ENCODE measurements around the gene TSPAN14. TPM values are rescaled to one million over a fixed set of nuclear protein-coding genes. Genes with fewer than 3 reads are reported as not detected.

TSPAN14 gene
- total and polyA plus RNA-seq, 4 donors: 19.9 to 36.8 (median 27.3) TPM

DNA sequence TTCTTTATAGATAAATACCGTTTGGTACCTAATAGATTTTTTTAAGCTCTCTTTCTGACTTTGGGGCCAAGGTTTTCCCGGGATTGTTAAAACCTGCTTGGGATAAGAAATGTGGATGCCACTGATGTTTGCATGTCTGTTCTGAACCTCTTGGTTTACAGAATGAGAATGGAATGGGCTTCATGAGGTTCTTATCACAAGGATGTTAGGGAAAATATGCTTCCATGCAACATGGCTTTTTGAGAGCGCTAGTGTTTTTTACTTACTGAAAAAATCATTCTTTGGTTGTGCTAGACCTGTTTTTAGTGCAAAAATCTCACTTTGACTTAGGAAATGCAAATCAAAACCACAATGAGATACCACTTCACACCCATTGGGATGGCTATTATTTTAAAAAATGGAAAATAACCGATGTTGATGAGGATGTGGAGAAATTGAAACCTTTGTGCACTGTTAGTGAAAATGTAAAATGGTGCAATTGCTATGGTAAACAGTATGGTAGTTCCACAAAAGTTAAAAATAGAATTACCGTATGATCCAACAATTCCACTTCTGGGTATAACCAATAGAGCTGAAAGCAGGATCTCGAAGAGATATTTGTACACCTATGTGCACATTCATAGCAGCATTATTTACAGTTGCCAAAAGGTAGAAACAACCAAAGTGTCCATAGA is 38.9 kb downstream of the TSPAN14 start:
- DNase-seq (ENCODE audit: low spot score): no peak
- peaks cover 20 to 58% (median 50%) of the 10 kb centered on the region in 4 donors for H3K4me1 ChIP-seq (ENCODE audit: control insufficient read depth in 4 of 4, insufficient read depth in 4 of 4, low read length in 3 of 4)
- H3K9ac ChIP-seq (ENCODE audit: low read depth in 1 of 2, low read length in 2 of 2): no peak overlapping the region
- TF ChIP-seq RXRA (IDR thresholded peaks at IDR 0.05) (no peak), HNF4A (conservative IDR thresholded peaks at IDR 0.05) (no peak), JUND (IDR thresholded peaks at IDR 0.05) (no peak), FOXA2 (IDR thresholded peaks at IDR 0.05) (no peak), FOXA1 (IDR thresholded peaks at IDR 0.05) (no peak), GABPA (IDR thresholded peaks at IDR 0.05 in 1 of 2, conservative IDR thresholded peaks at IDR 0.05 in 1 of 2) (no peak), NR2F2 (IDR thresholded peaks at IDR 0.05) (no peak)
- TF ChIP-seq, protein P1, sequence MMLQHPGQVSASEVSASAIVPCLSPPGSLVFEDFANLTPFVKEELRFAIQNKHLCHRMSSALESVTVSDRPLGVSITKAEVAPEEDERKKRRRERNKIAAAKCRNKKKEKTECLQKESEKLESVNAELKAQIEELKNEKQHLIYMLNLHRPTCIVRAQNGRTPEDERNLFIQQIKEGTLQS (IDR thresholded peaks at IDR 0.05): no peak
- TF ChIP-seq, protein P2, sequence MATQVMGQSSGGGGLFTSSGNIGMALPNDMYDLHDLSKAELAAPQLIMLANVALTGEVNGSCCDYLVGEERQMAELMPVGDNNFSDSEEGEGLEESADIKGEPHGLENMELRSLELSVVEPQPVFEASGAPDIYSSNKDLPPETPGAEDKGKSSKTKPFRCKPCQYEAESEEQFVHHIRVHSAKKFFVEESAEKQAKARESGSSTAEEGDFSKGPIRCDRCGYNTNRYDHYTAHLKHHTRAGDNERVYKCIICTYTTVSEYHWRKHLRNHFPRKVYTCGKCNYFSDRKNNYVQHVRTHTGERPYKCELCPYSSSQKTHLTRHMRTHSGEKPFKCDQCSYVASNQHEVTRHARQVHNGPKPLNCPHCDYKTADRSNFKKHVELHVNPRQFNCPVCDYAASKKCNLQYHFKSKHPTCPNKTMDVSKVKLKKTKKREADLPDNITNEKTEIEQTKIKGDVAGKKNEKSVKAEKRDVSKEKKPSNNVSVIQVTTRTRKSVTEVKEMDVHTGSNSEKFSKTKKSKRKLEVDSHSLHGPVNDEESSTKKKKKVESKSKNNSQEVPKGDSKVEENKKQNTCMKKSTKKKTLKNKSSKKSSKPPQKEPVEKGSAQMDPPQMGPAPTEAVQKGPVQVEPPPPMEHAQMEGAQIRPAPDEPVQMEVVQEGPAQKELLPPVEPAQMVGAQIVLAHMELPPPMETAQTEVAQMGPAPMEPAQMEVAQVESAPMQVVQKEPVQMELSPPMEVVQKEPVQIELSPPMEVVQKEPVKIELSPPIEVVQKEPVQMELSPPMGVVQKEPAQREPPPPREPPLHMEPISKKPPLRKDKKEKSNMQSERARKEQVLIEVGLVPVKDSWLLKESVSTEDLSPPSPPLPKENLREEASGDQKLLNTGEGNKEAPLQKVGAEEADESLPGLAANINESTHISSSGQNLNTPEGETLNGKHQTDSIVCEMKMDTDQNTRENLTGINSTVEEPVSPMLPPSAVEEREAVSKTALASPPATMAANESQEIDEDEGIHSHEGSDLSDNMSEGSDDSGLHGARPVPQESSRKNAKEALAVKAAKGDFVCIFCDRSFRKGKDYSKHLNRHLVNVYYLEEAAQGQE (IDR thresholded peaks at IDR 0.05): no peak
- H3K9me3 ChIP-seq (ENCODE audit: control insufficient read depth in 4 of 4, low read length in 3 of 4): no peaks in the 10 kb centered on the region
- WGBS: 77% methylated on average over 6 of the region's 6 CpGs
- no peaks in the 10 kb centered on the region for H3K27me3 ChIP-seq (ENCODE audit: control insufficient read depth in 4 of 4, insufficient read depth in 4 of 4, low read length in 3 of 4)
- peaks cover 0 to 2% (median 0%) of the 10 kb centered on the region in 4 donors for H3K36me3 ChIP-seq (ENCODE audit: control insufficient read depth in 4 of 4, insufficient read depth in 3 of 4, low read depth in 1 of 4, low read length in 3 of 4)
- H3K27ac ChIP-seq (ENCODE audit: low read depth in 1 of 2, low read length in 2 of 2): peak overlapping the region in 1 of 2 donors; percentile 95
- no peak overlapping the region for H3K4me3 ChIP-seq (ENCODE audit: low read depth in 1 of 3, low read length in 3 of 3)

DNA sequence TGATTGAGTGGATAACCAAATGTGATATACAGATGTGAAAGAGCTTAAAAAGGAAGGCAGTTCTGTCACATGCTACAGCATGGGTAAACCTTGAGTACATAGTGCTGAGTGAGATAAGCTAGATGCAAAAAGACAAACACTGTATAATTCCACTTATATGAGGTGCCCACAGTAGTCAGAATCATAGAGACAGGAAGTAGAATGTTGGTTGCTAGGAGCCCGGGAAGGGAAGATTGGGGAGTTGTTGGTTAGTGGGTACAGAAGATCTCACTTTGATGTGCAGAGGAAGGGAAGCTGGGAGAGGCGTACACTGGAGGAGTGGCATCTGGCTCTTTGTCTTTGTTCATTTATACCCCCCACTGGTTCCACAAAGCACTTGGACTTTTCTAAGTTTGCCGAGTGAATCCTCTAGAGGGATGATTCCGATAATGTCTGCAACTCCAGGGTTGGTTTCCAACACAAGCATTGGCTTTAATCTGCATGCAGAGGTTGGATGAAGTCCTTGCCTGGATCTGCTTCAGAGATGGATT is 39.5 kb downstream of the TSPAN14 start:
- Histone ChIP-seq H3K9me3 (ENCODE audit: control insufficient read depth in 4 of 4, low read length in 3 of 4) (no peaks in the 10 kb centered on the region), H3K4me1 (ENCODE audit: control insufficient read depth in 4 of 4, insufficient read depth in 4 of 4, low read length in 3 of 4) (peaks cover 24 to 59% (median 54%) of the 10 kb centered on the region in 4 donors), H3K27me3 (ENCODE audit: control insufficient read depth in 4 of 4, insufficient read depth in 4 of 4, low read length in 3 of 4) (no peaks in the 10 kb centered on the region), H3K4me3 (ENCODE audit: low read depth in 1 of 3, low read length in 3 of 3) (no peak overlapping the region), H3K36me3 (ENCODE audit: control insufficient read depth in 4 of 4, insufficient read depth in 3 of 4, low read depth in 1 of 4, low read length in 3 of 4) (peaks cover 0 to 2% (median 0%) of the 10 kb centered on the region in 4 donors), H3K9ac (ENCODE audit: low read depth in 1 of 2, low read length in 2 of 2) (no peak overlapping the region), H3K27ac (ENCODE audit: low read depth in 1 of 2, low read length in 2 of 2) (peak overlapping the region in 1 of 2 donors; percentile 2)
- TF ChIP-seq HNF4A (conservative IDR thresholded peaks at IDR 0.05) (no peak), YY1 (IDR thresholded peaks at IDR 0.05) (no peak), FOXA1 (IDR thresholded peaks at IDR 0.05) (no peak)
- TF ChIP-seq, protein P3, sequence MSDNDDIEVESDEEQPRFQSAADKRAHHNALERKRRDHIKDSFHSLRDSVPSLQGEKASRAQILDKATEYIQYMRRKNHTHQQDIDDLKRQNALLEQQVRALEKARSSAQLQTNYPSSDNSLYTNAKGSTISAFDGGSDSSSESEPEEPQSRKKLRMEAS (IDR thresholded peaks at IDR 0.05): no peak
- no peak for DNase-seq (ENCODE audit: low spot score)
- WGBS: 77% methylated on average over 4 of the region's 4 CpGs

DNA sequence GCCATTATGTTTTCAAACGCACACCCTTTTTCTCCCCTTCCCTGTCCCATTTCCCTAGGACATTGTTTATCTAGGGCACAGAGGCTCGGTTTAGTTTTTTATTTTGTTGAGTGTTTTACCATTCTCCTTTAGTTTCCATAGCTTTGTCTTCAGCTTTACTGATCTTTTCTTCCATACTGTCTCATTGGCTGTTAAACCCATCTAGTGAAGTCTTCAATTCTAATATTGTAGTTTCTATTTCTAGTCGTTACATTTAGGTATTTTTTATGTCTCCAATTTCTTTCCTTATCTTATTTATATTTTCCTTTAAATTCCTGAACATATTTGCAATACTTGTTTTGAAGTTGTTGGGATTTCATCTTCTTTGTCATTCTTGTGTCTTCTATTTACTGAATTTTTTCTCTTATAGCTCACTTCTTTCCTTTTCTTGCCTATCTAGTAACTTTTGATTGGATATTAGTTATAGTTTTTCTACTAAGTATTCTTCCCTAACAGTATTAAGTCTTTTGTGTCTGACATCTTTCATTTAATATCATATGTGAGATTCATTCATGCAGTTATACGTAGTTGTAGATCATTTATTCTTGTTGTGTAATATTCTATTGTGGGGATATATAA is 42.6 kb downstream of the TSPAN14 start:
- WGBS: 95% methylated on average over 4 of the region's 4 CpGs
- TF ChIP-seq FOXA2 (IDR thresholded peaks at IDR 0.05) (no peak), TAF1 (conservative IDR thresholded peaks at IDR 0.05) (no peak)
- TF ChIP-seq, protein P4, sequence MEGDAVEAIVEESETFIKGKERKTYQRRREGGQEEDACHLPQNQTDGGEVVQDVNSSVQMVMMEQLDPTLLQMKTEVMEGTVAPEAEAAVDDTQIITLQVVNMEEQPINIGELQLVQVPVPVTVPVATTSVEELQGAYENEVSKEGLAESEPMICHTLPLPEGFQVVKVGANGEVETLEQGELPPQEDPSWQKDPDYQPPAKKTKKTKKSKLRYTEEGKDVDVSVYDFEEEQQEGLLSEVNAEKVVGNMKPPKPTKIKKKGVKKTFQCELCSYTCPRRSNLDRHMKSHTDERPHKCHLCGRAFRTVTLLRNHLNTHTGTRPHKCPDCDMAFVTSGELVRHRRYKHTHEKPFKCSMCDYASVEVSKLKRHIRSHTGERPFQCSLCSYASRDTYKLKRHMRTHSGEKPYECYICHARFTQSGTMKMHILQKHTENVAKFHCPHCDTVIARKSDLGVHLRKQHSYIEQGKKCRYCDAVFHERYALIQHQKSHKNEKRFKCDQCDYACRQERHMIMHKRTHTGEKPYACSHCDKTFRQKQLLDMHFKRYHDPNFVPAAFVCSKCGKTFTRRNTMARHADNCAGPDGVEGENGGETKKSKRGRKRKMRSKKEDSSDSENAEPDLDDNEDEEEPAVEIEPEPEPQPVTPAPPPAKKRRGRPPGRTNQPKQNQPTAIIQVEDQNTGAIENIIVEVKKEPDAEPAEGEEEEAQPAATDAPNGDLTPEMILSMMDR (IDR thresholded peaks at IDR 0.05; ENCODE audit: low read depth, low read length, missing input control): no peak
- TF ChIP-seq, protein P2 (IDR thresholded peaks at IDR 0.05): no peak

More for the DNA sequence above, 42.6 kb downstream of the TSPAN14 start:
- H3K27ac ChIP-seq (ENCODE audit: low read depth in 1 of 2, low read length in 2 of 2): peak overlapping the region in 1 of 2 donors; percentile 87
- H3K4me1 ChIP-seq (ENCODE audit: control insufficient read depth in 4 of 4, insufficient read depth in 4 of 4, low read length in 3 of 4): peaks cover 29 to 71% (median 63%) of the 10 kb centered on the region in 4 donors
- DNase-seq (ENCODE audit: low spot score): no peak
- no peak overlapping the region for H3K4me3 ChIP-seq (ENCODE audit: low read depth in 1 of 3, low read length in 3 of 3)
- no peak overlapping the region for H3K9ac ChIP-seq (ENCODE audit: low read depth in 1 of 2, low read length in 2 of 2)
- no peaks in the 10 kb centered on the region for H3K9me3 ChIP-seq (ENCODE audit: control insufficient read depth in 4 of 4, low read length in 3 of 4)
- no peaks in the 10 kb centered on the region for H3K27me3 ChIP-seq (ENCODE audit: control insufficient read depth in 4 of 4, insufficient read depth in 4 of 4, low read length in 3 of 4)
- H3K36me3 ChIP-seq (ENCODE audit: control insufficient read depth in 4 of 4, insufficient read depth in 3 of 4, low read depth in 1 of 4, low read length in 3 of 4): peaks cover 0 to 2% (median 0%) of the 10 kb centered on the region in 4 donors
